WTC11 (cell line): Measurements from ENCODE around the gene PLTP. TPM values are rescaled to one million over a fixed set of nuclear protein-coding genes. Genes with fewer than 3 reads are reported as not detected.

Experiments
- ATAC-seq: fragments of 200-7000 bp; cut with Tn5 transposase; 2 replicates; pipeline ENCODE4 v1.10.0; 2021; ENCODE audit warnings: mild to moderate bottlenecking, moderate library complexity
- CTCF ChIA-PET: fragments of 300-600 bp; sonication (Branson Sonifier 250); formaldehyde crosslinking; loops from one replicate; lab custom pipeline; 2021; ENCODE audit warnings: antibody characterized with exemption; lab: Charles Lee
- POLR2A ChIA-PET: fragments of 350-600 bp; sonication (Branson Sonifier 250); formaldehyde crosslinking; loops from one replicate; lab custom pipeline; 2021; ENCODE audit warnings: antibody characterized with exemption; lab: Charles Lee
- DNase-seq: peaks from one replicate; pipeline ENCODE4 v3.0.0; 2021; ENCODE audit warnings: low spot score
- H3K27ac Mint-ChIP-seq: 2 replicates; pipeline ENCODE4 v1.8.0; 2021; ENCODE audit warnings: mixed read lengths
- H3K27me3 Mint-ChIP-seq: 2 replicates; pipeline ENCODE4 v1.8.0; 2021; ENCODE audit warnings: low read depth, mild to moderate bottlenecking, moderate library complexity, mixed read lengths
- H3K36me3 Mint-ChIP-seq: 2 replicates; pipeline ENCODE4 v1.8.0; 2021; ENCODE audit warnings: mixed read lengths
- H3K4me1 Mint-ChIP-seq: 2 replicates; pipeline ENCODE4 v1.8.0; 2022; ENCODE audit warnings: mixed read lengths
- H3K4me3 Mint-ChIP-seq: 2 replicates; pipeline ENCODE4 v1.8.0; 2021; ENCODE audit warnings: mild to moderate bottlenecking, moderate library complexity, mixed read lengths
- H3K9me3 Mint-ChIP-seq: 2 replicates; pipeline ENCODE4 v1.8.0; 2021; ENCODE audit warnings: mixed read lengths
- ATF1 ChIP-seq: sonication (generic); formaldehyde crosslinking; IDR thresholded peaks from 2 replicates; pipeline ENCODE4 v1.8.1; 2023; ENCODE audit warnings: mild to moderate bottlenecking, moderate library complexity, missing genetic modification reagents
- CBFB ChIP-seq: sonication (generic); formaldehyde crosslinking; IDR thresholded peaks from 2 replicates; pipeline ENCODE4 v1.8.1; 2022; ENCODE audit warnings: mild to moderate bottlenecking, low read depth, missing genetic modification reagents
- CDX4 ChIP-seq: fragments of 250-450 bp; sonication (Bioruptor Pico); IDR thresholded peaks from 2 replicates; pipeline ENCODE4 v1.9.0; 2021; ENCODE audit warnings: moderate library complexity, mild to moderate bottlenecking, inconsistent platforms, borderline replicate concordance
- E2F4 ChIP-seq: sonication (generic); formaldehyde crosslinking; IDR thresholded peaks from 2 replicates; pipeline ENCODE4 v1.8.1; 2022; ENCODE audit warnings: low read depth, mild to moderate bottlenecking, moderate library complexity, missing genetic modification reagents, borderline replicate concordance
- ELF4 ChIP-seq: sonication (generic); formaldehyde crosslinking; IDR thresholded peaks from 2 replicates; pipeline ENCODE4 v1.8.1; 2022; ENCODE audit warnings: low read depth, mild to moderate bottlenecking, moderate library complexity, missing genetic modification reagents
- ESRRA ChIP-seq: sonication (generic); formaldehyde crosslinking; IDR thresholded peaks from 2 replicates; pipeline ENCODE4 v1.8.1; 2022; ENCODE audit warnings: mild to moderate bottlenecking, missing genetic modification reagents, borderline replicate concordance
- ETV6 ChIP-seq: sonication (generic); formaldehyde crosslinking; IDR thresholded peaks from 2 replicates; pipeline ENCODE4 v1.8.1; 2022; ENCODE audit warnings: mild to moderate bottlenecking, missing genetic modification reagents
- FOXJ3 ChIP-seq: sonication (generic); formaldehyde crosslinking; IDR thresholded peaks from 2 replicates; pipeline ENCODE4 v1.9.0; 2021; ENCODE audit warnings: missing genetic modification reagents, mild to moderate bottlenecking, borderline replicate concordance
- FOXK1 ChIP-seq: sonication (generic); formaldehyde crosslinking; IDR thresholded peaks from 2 replicates; pipeline ENCODE4 v1.8.0; 2022; ENCODE audit warnings: mild to moderate bottlenecking, moderate library complexity, missing genetic modification reagents
- IRF1 ChIP-seq: sonication (generic); formaldehyde crosslinking; IDR thresholded peaks from 2 replicates; pipeline ENCODE4 v1.8.0; 2023; ENCODE audit warnings: missing genetic modification reagents
- SMAD3 ChIP-seq: sonication (generic); formaldehyde crosslinking; IDR thresholded peaks from 2 replicates; pipeline ENCODE4 v1.8.0; 2022; ENCODE audit warnings: missing genetic modification reagents, mild to moderate bottlenecking, borderline replicate concordance
- SOX15 ChIP-seq: fragments of 250-450 bp; sonication (Bioruptor Pico); IDR thresholded peaks from 2 replicates; pipeline ENCODE4 v1.9.0; 2021; ENCODE audit warnings: mild to moderate bottlenecking
- TCF7 ChIP-seq: sonication (generic); formaldehyde crosslinking; IDR thresholded peaks from 2 replicates; pipeline ENCODE4 v1.8.0; 2022; ENCODE audit warnings: mild to moderate bottlenecking, low read depth, missing genetic modification reagents, moderate library complexity
- TEAD1 ChIP-seq: sonication (generic); formaldehyde crosslinking; IDR thresholded peaks from 2 replicates; pipeline ENCODE4 v1.8.0; 2022; ENCODE audit warnings: mild to moderate bottlenecking, missing genetic modification reagents
- TP53 ChIP-seq: sonication (generic); formaldehyde crosslinking; IDR thresholded peaks from 2 replicates; pipeline ENCODE4 v1.8.1; 2023; ENCODE audit warnings: mild to moderate bottlenecking, missing genetic modification reagents
- USF2 ChIP-seq: sonication (generic); formaldehyde crosslinking; IDR thresholded peaks from 2 replicates; pipeline ENCODE4 v1.8.1; 2023; ENCODE audit warnings: mild to moderate bottlenecking, missing genetic modification reagents, moderate library complexity
- ZBTB21 ChIP-seq: sonication (generic); formaldehyde crosslinking; IDR thresholded peaks from 2 replicates; pipeline ENCODE4 v1.8.1; 2023; ENCODE audit warnings: mild to moderate bottlenecking, missing genetic modification reagents, borderline replicate concordance
- ZBTB43 ChIP-seq: sonication (generic); formaldehyde crosslinking; IDR thresholded peaks from 2 replicates; pipeline ENCODE4 v1.8.1; 2023; ENCODE audit warnings: mild to moderate bottlenecking, missing genetic modification reagents
- ZMAT4 ChIP-seq: fragments of 250-450 bp; sonication (Bioruptor Pico); IDR thresholded peaks from 2 replicates; pipeline ENCODE4 v1.9.0; 2021; ENCODE audit warnings: mild to moderate bottlenecking
- ZNF219 ChIP-seq: sonication (generic); formaldehyde crosslinking; IDR thresholded peaks from 2 replicates; pipeline ENCODE4 v1.8.0; 2023; ENCODE audit warnings: missing genetic modification reagents, mild to moderate bottlenecking, borderline replicate concordance
- ZNF423 ChIP-seq: fragments of 250-450 bp; sonication (Bioruptor Pico); IDR thresholded peaks from 2 replicates; pipeline ENCODE4 v2.1.2; 2022; ENCODE audit warnings: mild to moderate bottlenecking, moderate library complexity
- ZNF532 ChIP-seq: fragments of 250-450 bp; sonication (Bioruptor Pico); IDR thresholded peaks from 2 replicates; pipeline ENCODE4 v1.9.0; 2021; ENCODE audit warnings: mild to moderate bottlenecking, borderline replicate concordance
- ZNF671 ChIP-seq: fragments of 250-450 bp; sonication (Bioruptor Pico); IDR thresholded peaks from 2 replicates; pipeline ENCODE4 v1.8.0; 2021; ENCODE audit warnings: mild to moderate bottlenecking
- total RNA-seq: library from RNA; stranded (reverse); gene quantifications from 3 replicates; pipeline ENCODE4 v1.2.3, GENCODE V29; 2021

PLTP gene
- total RNA-seq, 1 experiment from 2014 or later = 109 TPM

- TF ChIP-seq ATF1 (CRISPR knock-in tag) = no peak
- TF ChIP-seq CDX4 (CRISPR knock-in tag) = no peak
- no peak for TF ChIP-seq TP53 (CRISPR knock-in tag)
- TF ChIP-seq ZNF219 (CRISPR knock-in tag) = no peak
- no peak for TF ChIP-seq ELF4 (CRISPR knock-in tag)
- TF ChIP-seq TCF7 (CRISPR knock-in tag) = no peak
- no peak for TF ChIP-seq SOX15
- no peak for TF ChIP-seq FOXK1 (CRISPR knock-in tag)
- TF ChIP-seq ZBTB43 (CRISPR knock-in tag) = no peak
- TF ChIP-seq USF2 = no peak
- no peak for TF ChIP-seq E2F4 (CRISPR knock-in tag)
- TF ChIP-seq FOXJ3 (CRISPR knock-in tag) = no peak
- TF ChIP-seq ZNF423 (CRISPR knock-in tag) = no peak
- no peak for TF ChIP-seq IRF1 (CRISPR knock-in tag)
- TF ChIP-seq ZBTB21 (CRISPR knock-in tag) = no peak
- POLR2A ChIA-PET = interaction anchor here (0.6 to 3.1 kb wide), 5 partner anchors 22 to 1275 kb away, joined by 3 to 43 read pairs (median 4); partner anchors contain the start of genes CTSA, NEURL2 and PCIF1
- Mint-ChIP-seq H3K36me3 (peaks cover 22% of the 10 kb centered on the region), H3K27ac (no peak overlapping the region), H3K4me3 (peak overlapping the region; percentile 85), H3K27me3 (0 out of 2 replicates have a peak, but pooled peaks cover 3% of the 10 kb centered on the region), H3K9me3 (no peaks in the 10 kb centered on the region), H3K4me1 (peaks cover 14% of the 10 kb centered on the region)
- DNase-seq (no peak), ATAC-seq (no peak)
- CTCF ChIA-PET = interaction anchor here (1.1 to 2.7 kb wide), 4 partner anchors 21 to 57 kb away, joined by 4 to 13 read pairs (median 8); partner anchors contain the start of gene NEURL2
Observed at GRCh38 chr20:45912344-45912682, 358 bp upstream of the PLTP start.

- Mint-ChIP-seq H3K4me3 (peak overlapping the region; percentile 85), H3K27me3 (no peaks in the 10 kb centered on the region), H3K4me1 (peaks cover 14% of the 10 kb centered on the region), H3K27ac (peak overlapping the region; percentile 87; the same call in 1 of the 2 replicates), H3K36me3 (peaks cover 31% of the 10 kb centered on the region), H3K9me3 (no peaks in the 10 kb centered on the region)
- DNase-seq (peak; percentile 100), ATAC-seq (peak; percentile 91)
- ChIA-PET CTCF (interaction anchor here (0.6 to 2.7 kb wide), 7 partner anchors 20 to 189 kb away, joined by 4 to 13 read pairs (median 4); partner anchors contain the start of genes NEURL2 and PCIF1), POLR2A (interaction anchor here (0.6 to 3.1 kb wide), 11 partner anchors 9 to 513 kb away, joined by 3 to 43 read pairs (median 3); partner anchors contain the start of genes PCIF1 and ZSWIM1)
- TF ChIP-seq CBFB (CRISPR knock-in tag) (no peak), ETV6 (CRISPR knock-in tag) (0 out of 2 replicates have a peak, but pooled peaks have one; percentile 16), ELF4 (CRISPR knock-in tag) (no peak), TEAD1 (no peak), SMAD3 (CRISPR knock-in tag) (0 out of 2 replicates have a peak, but pooled peaks have one; percentile 5), ESRRA (no peak), ZNF532 (CRISPR knock-in tag) (no peak), IRF1 (CRISPR knock-in tag) (no peak), ZMAT4 (no peak), ZNF671 (CRISPR knock-in tag) (no peak; the same call in 1 of the 2 replicates)
Observed at GRCh38 chr20:45910670-45911485, 1.1 kb downstream of the PLTP start.
